ENCODE data around the gene ADK. TPM values are rescaled to one million over a fixed set of nuclear protein-coding genes. Genes with fewer than 3 reads are reported as not detected.

ADK gene
- total RNA-seq, 3 donors from 2014 or later: 27.2 to 50.8 (median 40.0) TPM

- no peaks in the 10 kb centered on the region for H3K36me3 ChIP-seq
- H3K4me3 ChIP-seq: no peak overlapping the region
- TF ChIP-seq POLR2AphosphoS5 (IDR thresholded peaks at IDR 0.05) (no peak), POLR2A (IDR thresholded peaks at IDR 0.05) (no peak)
- H3K9me3 ChIP-seq: no peaks in the 10 kb centered on the region
- no peaks in the 10 kb centered on the region for H3K27me3 ChIP-seq
- no peak overlapping the region for H3K27ac ChIP-seq
- intact Hi-C loops (cut with DNase I; ENCODE audit: low total_unique reads): no loop called here
- H3K4me1 ChIP-seq: no peaks in the 10 kb centered on the region
- no peak for DNase-seq (ENCODE audit: low spot score in 2 of 2)
Measured at GRCh38 chr10:74432841-74433594, 282.0 kb downstream of the ADK start.

- H3K4me3 ChIP-seq: no peak overlapping the region
- H3K36me3 ChIP-seq: no peaks in the 10 kb centered on the region
- H3K27me3 ChIP-seq: no peaks in the 10 kb centered on the region
- no peak overlapping the region for H3K27ac ChIP-seq
- TF ChIP-seq CTCF (IDR thresholded peaks at IDR 0.05) (no peak), POLR2AphosphoS5 (IDR thresholded peaks at IDR 0.05) (no peak), POLR2A (IDR thresholded peaks at IDR 0.05) (no peak)
- no peaks in the 10 kb centered on the region for H3K4me1 ChIP-seq
- no peaks in the 10 kb centered on the region for H3K9me3 ChIP-seq
- intact Hi-C loops (cut with DNase I; ENCODE audit: low total_unique reads): no loop called here
- no peak for DNase-seq (ENCODE audit: low spot score in 2 of 2)
Measured at GRCh38 chr10:74433595-74433956, 282.6 kb downstream of the ADK start.

- no peak overlapping the region for H3K4me3 ChIP-seq
- intact Hi-C loops (cut with DNase I; ENCODE audit: low total_unique reads): no loop called here
Measured at GRCh38 chr10:74433993-74434392, 283.0 kb downstream of the ADK start.

GRCh38 chr10:74434547-74434946 is 283.5 kb downstream of the ADK start:
- H3K4me3 ChIP-seq: no peak overlapping the region
- TF ChIP-seq CTCF (IDR thresholded peaks at IDR 0.05): no peak
- TF ChIP-seq POLR2AphosphoS5 (IDR thresholded peaks at IDR 0.05): no peak
- TF ChIP-seq POLR2A (IDR thresholded peaks at IDR 0.05): no peak
- no peaks in the 10 kb centered on the region for H3K4me1 ChIP-seq
- no peaks in the 10 kb centered on the region for H3K36me3 ChIP-seq
- no peaks in the 10 kb centered on the region for H3K9me3 ChIP-seq
- no peak overlapping the region for H3K27ac ChIP-seq
- H3K27me3 ChIP-seq: no peaks in the 10 kb centered on the region
- intact Hi-C loops (cut with DNase I; ENCODE audit: low total_unique reads): no loop called here
- no peak for DNase-seq (ENCODE audit: low spot score in 2 of 2)

More at GRCh38 chr10:74433993-74434392, 283.0 kb downstream of the ADK start:
- no peak for DNase-seq (ENCODE audit: low spot score in 2 of 2)
- no peak overlapping the region for H3K27ac ChIP-seq
- H3K4me1 ChIP-seq: no peaks in the 10 kb centered on the region
- H3K27me3 ChIP-seq: no peaks in the 10 kb centered on the region
- H3K36me3 ChIP-seq: no peaks in the 10 kb centered on the region
- H3K9me3 ChIP-seq: no peaks in the 10 kb centered on the region
- no peak for TF ChIP-seq POLR2AphosphoS5 (IDR thresholded peaks at IDR 0.05)
- TF ChIP-seq CTCF (IDR thresholded peaks at IDR 0.05): no peak
- no peak for TF ChIP-seq POLR2A (IDR thresholded peaks at IDR 0.05)

- Histone ChIP-seq H3K27me3 (no peaks in the 10 kb centered on the region), H3K9me3 (no peaks in the 10 kb centered on the region), H3K27ac (no peak overlapping the region), H3K4me1 (no peaks in the 10 kb centered on the region), H3K4me3 (no peak overlapping the region), H3K36me3 (no peaks in the 10 kb centered on the region)
- DNase-seq (ENCODE audit: low spot score in 2 of 2): no peak
- TF ChIP-seq POLR2A (IDR thresholded peaks at IDR 0.05) (no peak), POLR2AphosphoS5 (IDR thresholded peaks at IDR 0.05) (no peak), CTCF (IDR thresholded peaks at IDR 0.05) (no peak)
- intact Hi-C loops (cut with DNase I; ENCODE audit: low total_unique reads): no loop called here
Measured at GRCh38 chr10:74436523-74437170, 285.6 kb downstream of the ADK start.

Data from breast epithelium (tissue), 4 donors.